ENCODE results near the gene PKD1L1.
A peak's percentile ranks its signal among the peaks of the same experiment; 100 is the strongest.

The PKD1L1 gene

DNA sequence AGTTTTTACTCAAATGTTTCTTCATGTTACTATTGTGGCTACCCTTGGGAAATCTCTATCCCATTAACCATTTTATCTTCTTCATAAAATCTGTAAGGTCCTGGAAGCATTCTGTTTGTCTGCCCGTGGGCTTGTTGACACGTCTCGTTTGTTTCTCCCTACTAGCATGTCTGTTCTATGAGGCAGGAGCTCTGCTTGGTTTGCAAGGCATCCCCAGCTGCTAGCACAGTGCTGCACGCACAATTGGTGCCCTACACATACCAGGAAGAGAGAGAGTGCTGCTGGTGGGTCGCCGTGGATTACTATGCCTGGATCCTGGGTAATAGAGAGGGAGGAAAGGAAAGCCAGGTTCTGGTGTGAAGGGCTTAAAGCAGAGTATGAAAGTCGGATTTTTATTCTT lies 200.2 kb downstream of the PKD1L1 start:
- DNase-seq (ENCODE audit: low read depth, low spot score) = no peak
- no peak overlapping the region for H3K27ac ChIP-seq

DNA sequence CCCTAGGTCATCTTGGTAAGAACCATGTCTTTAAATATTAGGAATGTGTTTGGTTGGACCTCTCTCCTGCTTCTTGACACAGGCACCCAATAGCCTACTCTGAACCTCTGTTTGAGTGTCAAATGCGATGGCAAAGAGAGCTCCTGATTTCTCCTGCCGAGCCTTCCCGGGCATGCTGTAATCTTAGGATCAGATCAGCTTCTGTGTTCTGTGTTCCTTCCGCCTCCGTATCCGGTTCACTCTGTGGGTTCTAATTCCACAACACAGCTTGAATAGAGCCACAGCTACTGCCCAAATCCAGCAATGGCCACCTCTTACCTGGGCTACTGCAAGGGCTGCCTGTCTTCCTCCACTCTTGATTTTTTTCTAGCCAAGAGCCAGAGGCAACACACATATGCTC lies 201.1 kb downstream of the PKD1L1 start:
- H3K27ac ChIP-seq = no peak overlapping the region
- DNase-seq (ENCODE audit: low read depth, low spot score) = no peak

DNA sequence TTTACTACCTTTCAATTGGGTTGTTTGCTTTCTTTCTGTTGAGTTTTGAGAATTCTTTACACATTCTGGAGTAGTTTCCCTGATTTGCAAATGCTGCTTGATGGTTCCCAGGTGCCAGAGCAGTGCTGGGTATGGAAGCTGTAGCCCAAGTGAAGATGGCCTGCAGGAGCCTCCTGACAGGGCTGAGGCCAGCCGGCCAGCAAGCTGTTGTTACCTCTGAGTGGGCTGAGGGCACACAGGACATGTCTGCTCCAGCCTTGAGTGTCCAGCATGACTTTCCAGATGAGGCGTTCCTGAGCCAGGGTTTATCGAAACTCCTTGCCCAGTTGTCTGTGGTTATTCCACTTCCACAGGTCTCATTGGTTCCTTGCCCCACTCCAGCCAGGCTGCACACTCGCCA lies 201.8 kb downstream of the PKD1L1 start:
- DNase-seq (ENCODE audit: low read depth, low spot score) = no peak
- H3K27ac ChIP-seq = no peak overlapping the region

DNA sequence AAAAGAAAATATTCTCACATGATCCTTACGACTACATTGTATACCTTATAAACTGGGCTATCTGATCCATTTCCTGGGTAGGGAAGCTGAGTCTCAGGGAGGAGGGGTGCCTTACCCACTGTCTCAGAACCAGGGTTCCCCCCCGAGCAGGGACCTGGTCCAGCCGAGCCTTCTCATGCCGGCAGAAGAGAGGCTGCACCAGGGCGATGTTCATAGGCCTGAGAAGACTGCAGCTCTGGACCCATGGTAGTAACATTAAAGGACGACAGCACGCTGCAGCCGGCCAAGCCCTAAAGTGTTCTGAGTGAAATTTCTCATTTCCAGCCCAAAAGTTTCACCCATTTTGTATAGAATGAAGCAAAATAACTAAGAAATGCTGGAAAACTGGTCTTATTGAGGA lies 203.4 kb downstream of the PKD1L1 start:
- H3K27ac ChIP-seq = no peak overlapping the region
- no peak for DNase-seq (ENCODE audit: low read depth, low spot score)

DNA sequence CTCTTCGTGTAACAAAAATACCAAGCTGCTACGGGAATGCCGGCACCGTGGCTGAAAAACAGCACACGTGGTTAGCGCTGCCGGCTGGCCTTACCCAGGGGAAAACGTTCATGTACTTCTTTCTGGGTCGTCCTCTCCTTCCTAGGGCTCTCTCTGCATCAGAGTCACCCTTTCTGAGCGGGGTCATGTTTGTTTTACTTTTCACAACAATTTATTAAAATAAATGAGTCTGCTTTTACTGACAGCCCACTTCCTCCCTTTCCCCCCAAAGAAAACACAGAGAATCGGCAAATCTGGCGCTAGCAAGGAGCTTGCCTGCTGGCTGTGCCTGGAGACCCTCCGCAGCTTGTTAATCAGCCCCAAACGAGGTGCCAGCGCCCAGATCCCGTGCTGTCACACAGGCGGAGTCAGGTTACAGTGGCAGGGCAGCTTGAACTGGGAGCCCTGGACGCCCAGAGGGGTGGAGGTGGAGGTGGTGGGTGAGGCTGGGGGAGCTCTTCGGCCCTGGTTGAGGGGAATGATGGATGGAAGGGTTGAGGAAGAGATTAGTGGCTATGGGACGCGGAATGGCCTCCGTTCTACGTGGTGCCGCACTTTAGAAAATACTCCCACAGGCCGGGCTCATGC lies 204.2 kb downstream of the PKD1L1 start:
- H3K27ac ChIP-seq = no peak overlapping the region
- no peak for DNase-seq (ENCODE audit: low read depth, low spot score)

DNA sequence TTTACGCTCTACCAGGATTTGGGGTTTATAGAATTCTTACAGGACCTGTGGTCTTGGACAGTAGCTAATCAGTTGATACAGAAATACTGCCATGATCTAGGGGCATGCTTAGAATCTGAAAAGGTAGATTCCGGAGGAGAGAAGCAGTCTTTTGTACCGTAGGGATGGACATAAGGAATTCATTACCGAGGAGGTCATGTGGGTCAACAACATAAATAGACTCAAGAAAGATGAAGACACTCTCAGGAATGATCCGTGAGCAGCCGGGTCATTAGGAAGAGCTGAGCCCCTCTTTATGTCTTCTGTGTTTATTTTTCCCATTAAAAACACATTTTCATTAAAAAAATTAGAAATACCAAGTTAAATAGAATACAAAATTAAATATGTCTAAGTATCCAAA lies 206.3 kb downstream of the PKD1L1 start:
- no peak for DNase-seq (ENCODE audit: low read depth, low spot score)

DNA sequence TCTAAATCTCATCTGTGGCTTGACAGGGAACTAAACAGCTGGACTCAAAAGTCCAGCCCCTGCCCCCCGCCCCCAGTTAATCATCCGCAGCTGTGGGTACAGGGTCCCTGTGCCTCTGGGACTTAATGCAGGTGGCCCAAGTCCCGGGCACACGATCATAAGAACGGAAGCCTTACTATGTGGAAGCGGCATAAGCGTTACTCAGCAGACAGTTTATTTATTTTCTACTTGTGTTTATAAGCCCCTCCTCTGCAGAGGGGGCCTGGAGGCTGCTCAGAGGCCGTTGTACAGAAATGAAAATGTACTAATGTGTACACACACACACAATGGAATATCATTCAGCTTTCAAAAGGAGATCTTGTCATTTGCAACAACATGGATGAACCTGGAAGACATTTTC lies 208.4 kb downstream of the PKD1L1 start:
- DNase-seq (ENCODE audit: low read depth, low spot score) = no peak
- H3K27ac ChIP-seq = no peak overlapping the region

More for the DNA sequence above, 206.3 kb downstream of the PKD1L1 start:
- H3K27ac ChIP-seq = no peak overlapping the region

DNA sequence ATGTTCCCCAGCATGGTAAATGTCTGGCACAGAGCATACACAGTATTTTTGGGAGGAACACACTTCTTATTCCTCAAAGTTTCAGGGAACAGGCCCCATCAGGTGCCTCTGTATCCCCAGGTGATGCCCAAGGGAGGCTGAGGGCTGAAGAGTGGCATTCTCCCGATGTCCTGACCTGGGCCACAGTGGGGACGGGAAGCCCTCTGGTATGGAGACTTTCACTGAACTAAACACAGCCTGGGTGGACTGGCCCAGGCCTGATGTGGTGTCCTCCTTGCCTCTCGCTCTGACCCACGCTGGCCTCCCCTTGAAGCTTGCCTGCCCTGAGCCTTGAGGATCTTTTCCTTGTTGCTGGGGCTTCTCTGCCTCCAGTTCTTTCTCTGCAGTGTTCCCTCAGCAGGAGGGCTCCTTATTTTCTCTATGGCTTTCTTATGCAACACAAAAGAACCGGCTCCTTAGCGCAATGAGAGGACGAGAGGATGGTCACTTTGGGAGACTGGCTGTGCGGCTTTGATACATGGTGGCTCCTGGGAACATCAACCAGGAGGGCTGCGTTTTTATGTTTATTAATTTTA lies 208.9 kb downstream of the PKD1L1 start:
- DNase-seq (ENCODE audit: low read depth, low spot score) = no peak
- no peak overlapping the region for H3K27ac ChIP-seq

DNA sequence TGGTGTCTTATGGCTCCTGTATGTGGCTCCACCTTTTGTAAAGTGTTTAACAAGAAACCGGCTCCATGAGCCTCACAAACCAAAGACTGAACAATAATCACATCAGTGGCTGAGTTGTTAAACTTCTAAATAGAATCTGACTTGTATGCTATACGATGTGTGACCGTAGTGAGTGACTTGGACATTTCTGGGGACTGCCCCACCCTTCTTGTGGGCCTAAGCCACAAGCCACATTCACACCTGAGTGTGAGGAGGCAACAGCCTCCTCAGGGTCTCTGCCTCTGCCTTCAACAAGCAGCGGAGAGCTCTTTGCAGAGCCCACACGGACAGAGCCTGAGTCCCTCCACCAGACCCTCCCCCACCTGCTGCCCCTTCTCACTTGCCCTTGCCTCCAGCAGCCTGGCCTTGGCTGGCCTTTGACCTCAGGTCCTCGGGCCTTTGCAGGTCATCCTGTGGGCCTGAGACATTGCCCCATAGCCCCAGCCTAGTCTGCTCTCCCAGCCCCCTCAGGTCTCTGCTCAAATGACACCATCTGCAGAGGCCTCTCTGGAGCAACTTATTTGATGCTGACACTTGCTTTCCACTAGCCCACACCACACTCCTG lies 209.6 kb downstream of the PKD1L1 start:
- DNase-seq (ENCODE audit: low read depth, low spot score) = no peak
- no peak overlapping the region for H3K27ac ChIP-seq

DNA sequence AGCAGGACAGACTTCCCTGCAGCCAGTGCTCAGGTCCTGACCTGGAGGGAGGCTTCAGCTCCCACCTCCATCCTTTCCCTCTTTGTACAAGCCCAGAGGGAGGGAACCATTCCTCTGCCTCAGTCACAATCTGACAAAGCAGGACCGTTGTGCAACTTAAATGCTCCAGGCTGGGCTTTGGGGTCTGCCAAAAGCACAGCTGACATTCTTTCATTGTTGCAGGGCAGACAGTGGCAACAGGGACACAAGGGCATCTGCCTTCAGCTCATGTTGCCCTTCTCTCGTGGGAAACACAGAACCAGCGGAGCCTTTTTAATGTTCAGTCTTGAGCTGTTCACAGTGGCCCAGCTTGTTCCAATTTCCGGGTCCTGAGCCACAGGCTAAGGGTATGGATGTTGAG lies 210.7 kb downstream of the PKD1L1 start:
- no peak overlapping the region for H3K27ac ChIP-seq
- no peak for DNase-seq (ENCODE audit: low read depth, low spot score)

DNA sequence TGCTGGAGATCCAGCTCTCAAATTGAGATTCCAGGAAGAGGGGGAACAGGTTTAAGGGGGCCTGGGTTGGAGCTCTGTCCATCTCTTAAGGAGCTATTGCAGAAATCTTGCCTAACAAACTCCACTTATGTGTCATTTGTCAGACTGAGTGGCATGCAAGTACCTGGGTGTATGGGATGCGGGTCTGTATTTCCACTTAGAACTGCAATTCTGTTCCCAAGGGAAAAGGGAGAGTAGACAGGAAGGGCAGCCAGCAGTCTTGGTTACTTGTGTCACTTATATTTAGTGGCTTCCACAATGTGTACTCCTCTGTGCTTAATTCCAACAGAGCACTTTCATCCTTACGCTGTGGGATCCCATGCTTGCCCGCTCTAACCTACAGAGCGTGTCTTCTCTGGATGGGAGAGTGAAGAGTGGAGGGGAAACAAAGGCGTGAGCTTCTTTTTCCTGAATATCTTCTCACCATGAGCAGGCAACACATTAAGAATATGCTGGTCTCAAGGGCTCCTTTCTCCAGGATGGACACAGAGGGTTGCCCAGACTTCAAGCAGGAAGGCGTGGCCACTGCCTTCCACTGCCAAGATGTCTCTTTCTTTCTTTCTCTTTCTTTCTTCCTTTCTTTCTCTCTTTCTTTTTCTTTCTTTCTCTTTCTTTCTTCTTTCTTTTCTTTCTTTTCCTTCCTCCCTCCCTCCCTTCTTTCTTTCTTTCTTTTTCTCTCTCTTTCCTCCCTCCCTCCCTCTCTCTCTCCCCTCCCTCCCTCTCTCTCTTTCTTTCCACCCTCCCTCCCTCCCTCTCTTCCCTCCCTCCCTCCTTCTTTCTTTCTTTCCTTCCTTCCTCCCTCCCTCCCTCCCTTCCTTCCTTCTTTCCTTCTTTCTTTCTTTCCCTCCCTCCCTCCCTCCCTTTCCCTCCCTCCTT lies 212.6 kb downstream of the PKD1L1 start:
- DNase-seq (ENCODE audit: low read depth, low spot score) = no peak
- no peak overlapping the region for H3K27ac ChIP-seq

DNA sequence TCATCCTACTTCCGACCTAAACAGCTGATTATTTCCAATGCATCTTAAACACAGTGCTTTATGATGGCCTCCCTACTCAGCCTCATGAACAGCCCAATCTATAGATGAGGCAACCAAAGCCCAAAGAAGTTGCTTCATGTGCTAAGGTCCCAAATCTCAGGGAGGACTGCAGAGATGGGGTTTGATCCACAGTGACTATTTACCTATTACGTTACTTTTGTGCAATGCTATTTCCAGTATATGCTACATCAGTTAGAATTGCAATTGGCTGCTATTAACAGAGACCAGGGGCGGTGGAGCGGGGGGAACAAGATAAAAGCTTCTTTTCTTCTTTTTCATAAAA lies 213.3 kb downstream of the PKD1L1 start:
- DNase-seq (ENCODE audit: low read depth, low spot score) = no peak
- no peak overlapping the region for H3K27ac ChIP-seq

DNA sequence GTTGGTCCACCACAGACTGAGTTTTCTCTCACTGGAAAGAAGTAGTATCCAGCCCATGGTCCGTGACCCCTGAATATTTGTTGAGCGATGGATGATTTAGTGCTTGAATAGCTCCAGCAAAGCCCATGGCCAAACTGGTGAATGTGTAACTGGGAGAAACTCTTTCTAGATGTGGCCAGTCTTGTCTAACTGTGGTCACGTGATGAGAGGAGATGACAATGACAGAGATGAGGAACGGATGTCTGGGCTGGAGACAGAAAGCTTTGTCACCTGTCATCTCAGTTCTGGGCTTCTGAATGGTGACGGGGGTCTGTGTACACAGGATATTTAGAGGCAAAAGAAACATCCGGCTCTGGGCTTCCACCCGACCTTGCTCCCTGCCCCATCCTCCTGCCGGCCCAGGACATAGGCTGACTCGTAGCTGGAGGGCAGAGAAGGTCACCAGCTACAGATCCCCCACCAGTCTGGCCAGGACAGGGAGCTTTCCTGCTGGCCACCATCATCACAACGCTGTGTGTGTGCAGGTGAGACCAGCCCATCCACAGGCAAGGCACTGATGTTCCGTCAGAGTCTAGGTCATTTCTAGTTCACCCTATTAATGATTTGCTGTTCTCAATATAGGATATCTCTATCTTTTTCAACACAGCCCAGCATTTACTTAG lies 213.8 kb downstream of the PKD1L1 start:
- DNase-seq (ENCODE audit: low read depth, low spot score) = no peak
- no peak overlapping the region for H3K27ac ChIP-seq

DNA sequence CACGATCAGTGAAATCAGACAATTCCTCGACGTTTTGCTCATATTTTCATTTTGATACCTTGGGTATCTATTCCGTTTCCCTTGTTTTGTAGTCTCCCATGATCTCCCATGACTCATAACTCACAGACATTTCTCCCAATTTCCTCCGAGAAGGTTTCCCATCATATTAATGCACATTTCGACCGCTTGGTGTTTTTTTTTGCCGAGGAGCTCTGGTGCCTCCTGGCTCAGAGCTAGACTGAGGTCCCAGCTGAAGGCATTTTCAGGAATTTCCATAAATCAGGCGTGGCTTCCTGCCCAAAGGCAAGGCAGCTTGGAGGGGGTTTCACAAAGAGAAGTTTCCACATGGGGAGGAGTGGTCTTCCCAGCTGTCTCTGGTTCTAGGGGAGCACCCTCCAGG lies 218.1 kb downstream of the PKD1L1 start:
- H3K27ac ChIP-seq = no peak overlapping the region
- no peak for DNase-seq (ENCODE audit: low read depth, low spot score)

DNA sequence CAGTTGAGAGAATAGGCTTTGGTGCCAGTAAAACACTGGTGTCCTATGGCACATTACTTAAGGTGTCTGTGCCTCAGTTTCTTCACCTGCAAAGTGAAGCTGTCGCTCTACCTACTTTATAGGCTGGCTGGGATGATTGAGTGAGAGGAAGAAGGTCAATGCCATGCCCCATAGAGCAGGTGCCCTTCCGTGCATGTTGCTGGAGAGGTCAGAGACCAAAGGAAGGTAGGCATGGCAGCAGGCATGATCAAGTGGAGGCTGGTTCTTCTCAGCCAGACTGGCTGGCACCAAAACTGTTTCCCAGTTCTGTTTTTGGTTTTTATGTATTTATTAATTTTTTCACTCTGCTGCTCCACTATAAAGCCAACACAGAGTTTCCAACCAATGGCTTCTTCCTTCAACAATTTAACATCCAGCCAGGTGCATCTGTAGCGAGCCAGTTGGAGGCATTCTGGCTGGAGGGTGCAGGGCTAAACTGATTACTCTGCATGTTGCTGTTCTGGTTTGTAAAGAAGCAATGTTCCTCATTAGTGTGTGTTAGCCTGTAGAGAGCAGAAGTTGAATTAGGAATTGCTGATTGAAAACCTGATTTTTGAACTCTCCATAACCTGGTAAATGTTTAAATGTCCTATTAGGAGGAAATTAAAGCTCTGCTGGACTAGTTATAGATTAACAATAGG lies 222.1 kb downstream of the PKD1L1 start:
- no peak for DNase-seq (ENCODE audit: low read depth, low spot score)
- H3K27ac ChIP-seq = no peak overlapping the region

DNA sequence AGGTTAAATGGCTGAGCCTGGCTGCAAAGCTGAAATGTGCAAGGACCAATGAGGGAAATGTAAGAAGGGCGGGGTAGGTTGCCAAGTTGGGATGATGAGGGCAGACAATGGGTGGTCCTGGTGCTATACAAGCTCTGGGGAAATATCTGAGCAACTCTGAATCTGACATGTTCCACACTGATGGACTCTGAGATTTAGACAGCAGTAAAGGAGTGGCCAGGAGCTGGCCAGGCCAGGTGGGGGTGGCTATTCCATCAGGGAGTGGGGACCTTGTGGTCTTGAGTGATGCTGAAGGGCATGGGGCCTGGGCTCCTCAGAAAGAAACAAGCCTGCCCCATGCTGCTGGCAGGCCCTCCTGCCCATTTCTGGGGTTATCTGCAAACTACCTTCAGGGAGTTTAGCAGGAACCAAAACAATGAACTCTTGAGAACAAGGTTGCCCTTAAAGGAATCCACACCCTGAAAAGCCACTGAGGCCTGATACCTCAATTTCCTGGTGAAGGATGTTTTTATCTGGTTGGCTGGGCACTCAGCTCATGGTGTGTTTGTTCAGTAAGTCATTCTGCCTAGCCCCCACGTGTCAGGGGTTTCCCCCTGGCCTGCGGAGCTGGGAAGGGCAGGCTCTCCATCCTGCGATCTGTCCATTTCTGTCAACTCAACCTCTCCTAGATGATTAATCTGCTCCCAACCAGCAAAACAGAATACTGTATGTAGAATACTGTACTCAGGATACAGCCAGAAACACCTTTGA lies 223.1 kb downstream of the PKD1L1 start:
- H3K27ac ChIP-seq = no peak overlapping the region
- DNase-seq (ENCODE audit: low read depth, low spot score) = peak; percentile 3

Measured in epithelial cell of prostate (primary cell).